ENCODE measurements around the gene KLHL1. TPM values are rescaled to one million over a fixed set of nuclear protein-coding genes. Genes with fewer than 3 reads are reported as not detected.

The KLHL1 gene
- total RNA-seq, 1 donor from 2014 or later, result not detected

GRCh38 chr13:69872321-69873047 is 235.8 kb downstream of the KLHL1 start:
- intact Hi-C loops (cut with DNase I), result no loop called here
- Histone ChIP-seq H3K27ac (no peak overlapping the region), H3K9me3 (no peaks in the 10 kb centered on the region), H3K4me3 (no peak overlapping the region), H3K27me3 (ENCODE audit: low read depth) (no peaks in the 10 kb centered on the region), H3K4me1 (no peaks in the 10 kb centered on the region), H3K36me3 (no peaks in the 10 kb centered on the region)
- DNase-seq, result no peak
- ATAC-seq, result no peak
- no peak for TF ChIP-seq CTCF (IDR thresholded peaks at IDR 0.05)

GRCh38 chr13:69866555-69866954 is 241.7 kb downstream of the KLHL1 start:
- intact Hi-C loops (cut with DNase I), result no loop called here
- ATAC-seq (no peak), DNase-seq (no peak)
- H3K9me3 ChIP-seq, result no peaks in the 10 kb centered on the region
- no peak overlapping the region for H3K4me3 ChIP-seq
- H3K27me3 ChIP-seq (ENCODE audit: low read depth), result no peaks in the 10 kb centered on the region
- TF ChIP-seq CTCF (IDR thresholded peaks at IDR 0.05), result no peak
- H3K27ac ChIP-seq, result no peak overlapping the region
- H3K4me1 ChIP-seq, result no peaks in the 10 kb centered on the region
- no peaks in the 10 kb centered on the region for H3K36me3 ChIP-seq

DNA sequence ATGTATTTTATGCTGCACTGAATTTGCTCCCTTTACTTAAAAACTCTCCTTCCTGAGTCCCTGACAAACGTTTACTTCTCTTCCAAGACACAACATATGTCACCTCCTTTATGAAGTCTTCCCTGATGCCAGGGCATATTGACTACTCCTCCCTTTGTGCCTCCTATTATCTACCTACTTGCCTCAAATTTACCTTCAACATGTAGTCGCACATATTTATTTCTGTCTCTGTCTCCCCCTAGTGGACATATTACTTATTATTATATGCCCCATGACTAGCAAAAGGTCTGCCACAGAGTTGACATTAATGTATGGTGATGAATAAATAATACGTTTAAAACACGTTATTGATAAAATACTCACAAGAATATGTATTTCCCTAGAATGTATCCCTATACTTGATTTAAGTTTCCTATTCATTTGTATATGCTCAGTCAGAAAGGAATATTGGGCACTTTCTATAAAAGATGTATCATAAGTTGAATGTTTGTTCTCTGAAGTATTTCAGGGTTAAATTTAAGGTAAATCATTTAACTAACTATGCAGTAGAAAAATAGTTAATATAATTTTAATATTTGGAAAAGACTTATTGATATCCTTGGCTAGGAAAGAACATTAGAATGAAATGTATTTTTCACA is 250.9 kb downstream of the KLHL1 start:
- Histone ChIP-seq H3K4me1 (no peaks in the 10 kb centered on the region), H3K27ac (no peak overlapping the region), H3K36me3 (no peaks in the 10 kb centered on the region), H3K4me3 (no peak overlapping the region), H3K27me3 (ENCODE audit: low read depth) (no peaks in the 10 kb centered on the region), H3K9me3 (no peaks in the 10 kb centered on the region)
- no peak for DNase-seq
- peak; percentile 58 for TF ChIP-seq CTCF (IDR thresholded peaks at IDR 0.05)
- peak in 1 of 2 donors; percentile 60 for ATAC-seq
- intact Hi-C loops (cut with DNase I), result no loop called here

DNA sequence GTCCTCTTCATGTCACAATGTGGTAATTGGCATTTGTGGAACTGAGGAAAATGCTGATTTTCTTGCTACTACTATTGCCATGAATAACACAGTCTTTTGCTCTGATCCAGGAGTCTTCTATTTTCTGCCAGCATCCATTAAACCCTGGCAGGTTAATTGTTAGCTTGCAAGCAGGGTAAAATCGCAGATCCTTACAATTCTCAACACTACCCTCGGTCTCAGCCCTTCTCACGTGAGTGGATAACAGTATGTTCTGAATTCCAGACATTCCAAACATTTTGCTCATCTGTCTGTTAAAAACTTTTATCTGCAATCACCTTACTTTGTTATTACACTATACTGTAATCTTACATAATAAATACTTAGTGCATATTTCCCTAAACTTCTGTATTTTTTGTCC is 251.9 kb downstream of the KLHL1 start:
- no peak overlapping the region for H3K4me3 ChIP-seq
- ATAC-seq, result no peak
- no peaks in the 10 kb centered on the region for H3K4me1 ChIP-seq
- H3K27me3 ChIP-seq (ENCODE audit: low read depth), result no peaks in the 10 kb centered on the region
- intact Hi-C loops (cut with DNase I), result no loop called here
- no peak for DNase-seq
- no peaks in the 10 kb centered on the region for H3K36me3 ChIP-seq
- no peak for TF ChIP-seq CTCF (IDR thresholded peaks at IDR 0.05)
- H3K27ac ChIP-seq, result no peak overlapping the region
- no peaks in the 10 kb centered on the region for H3K9me3 ChIP-seq

GRCh38 chr13:69828527-69828926 is 279.7 kb downstream of the KLHL1 start:
- no peak overlapping the region for H3K4me3 ChIP-seq
- no peaks in the 10 kb centered on the region for H3K9me3 ChIP-seq
- H3K4me1 ChIP-seq, result no peaks in the 10 kb centered on the region
- H3K27ac ChIP-seq, result no peak overlapping the region
- no peaks in the 10 kb centered on the region for H3K27me3 ChIP-seq (ENCODE audit: low read depth)
- DNase-seq (no peak), ATAC-seq (no peak)
- intact Hi-C loops (cut with DNase I), result no loop called here
- H3K36me3 ChIP-seq, result no peaks in the 10 kb centered on the region
- no peak for TF ChIP-seq CTCF (IDR thresholded peaks at IDR 0.05)

All from lower lobe of right lung (tissue), 2 donors.